ENCODE measurements around the gene GALNTL6. TPM values are rescaled to one million over a fixed set of nuclear protein-coding genes. Genes with fewer than 3 reads are reported as not detected.
"Not testable (repeated sequence)": the region's sequence is repeated elsewhere in the genome, so short reads cannot be mapped to it uniquely, and the experiment has no call there.

The GALNTL6 gene
- polyA plus RNA-seq, 1 donor from 2014 or later, result 14.9 TPM

- Histone ChIP-seq H3K9me2 (ENCODE audit: insufficient read depth, low read length) (no peaks in the 10 kb centered on the region), H3F3A (ENCODE audit: insufficient read depth, low read length, poor library complexity, severe bottlenecking) (no peaks in the 10 kb centered on the region), H4K20me1 (ENCODE audit: insufficient read depth) (no peaks in the 10 kb centered on the region), H3K27ac (ENCODE audit: low read length) (no peak overlapping the region), H3K9me3 (ENCODE audit: low read length) (no peaks in the 10 kb centered on the region), H3K36me3 (ENCODE audit: insufficient read depth, low read length) (no peaks in the 10 kb centered on the region), H3K9ac (ENCODE audit: low read length) (no peak overlapping the region), H3K79me2 (replicated peaks; ENCODE audit: insufficient read depth, low read length) (no peaks in the 10 kb centered on the region), H3K4me3 (ENCODE audit: low read length) (no peak overlapping the region), H2AFZ (ENCODE audit: low read depth, low read length) (no peak overlapping the region), H3K4me2 (ENCODE audit: low read length) (no peak overlapping the region), H3K27me3 (ENCODE audit: insufficient read depth, low read depth, low read length) (no peaks in the 10 kb centered on the region)
- TF ChIP-seq RAD21 (conservative IDR thresholded peaks at IDR 0.05) (no peak), MXI1 (conservative IDR thresholded peaks at IDR 0.05; ENCODE audit: poor library complexity, severe bottlenecking) (no peak), EZH2 (IDR thresholded peaks at IDR 0.05; ENCODE audit: borderline replicate concordance, insufficient read depth, low read length, poor library complexity, severe bottlenecking) (no peak), TAF1 (IDR thresholded peaks at IDR 0.05; ENCODE audit: low read depth) (no peak), SMC3 (conservative IDR thresholded peaks at IDR 0.05; ENCODE audit: poor library complexity) (no peak), POLR2AphosphoS5 (IDR thresholded peaks at IDR 0.05) (no peak), EP300 (conservative IDR thresholded peaks at IDR 0.05; ENCODE audit: poor library complexity, severe bottlenecking) (no peak), REST (IDR thresholded peaks at IDR 0.05; ENCODE audit: borderline replicate concordance) (no peak)
- TF ChIP-seq, protein P1, sequence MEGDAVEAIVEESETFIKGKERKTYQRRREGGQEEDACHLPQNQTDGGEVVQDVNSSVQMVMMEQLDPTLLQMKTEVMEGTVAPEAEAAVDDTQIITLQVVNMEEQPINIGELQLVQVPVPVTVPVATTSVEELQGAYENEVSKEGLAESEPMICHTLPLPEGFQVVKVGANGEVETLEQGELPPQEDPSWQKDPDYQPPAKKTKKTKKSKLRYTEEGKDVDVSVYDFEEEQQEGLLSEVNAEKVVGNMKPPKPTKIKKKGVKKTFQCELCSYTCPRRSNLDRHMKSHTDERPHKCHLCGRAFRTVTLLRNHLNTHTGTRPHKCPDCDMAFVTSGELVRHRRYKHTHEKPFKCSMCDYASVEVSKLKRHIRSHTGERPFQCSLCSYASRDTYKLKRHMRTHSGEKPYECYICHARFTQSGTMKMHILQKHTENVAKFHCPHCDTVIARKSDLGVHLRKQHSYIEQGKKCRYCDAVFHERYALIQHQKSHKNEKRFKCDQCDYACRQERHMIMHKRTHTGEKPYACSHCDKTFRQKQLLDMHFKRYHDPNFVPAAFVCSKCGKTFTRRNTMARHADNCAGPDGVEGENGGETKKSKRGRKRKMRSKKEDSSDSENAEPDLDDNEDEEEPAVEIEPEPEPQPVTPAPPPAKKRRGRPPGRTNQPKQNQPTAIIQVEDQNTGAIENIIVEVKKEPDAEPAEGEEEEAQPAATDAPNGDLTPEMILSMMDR (IDR thresholded peaks at IDR 0.05; ENCODE audit: poor library complexity, severe bottlenecking), result no peak
These were observed 1205.2 kb downstream of the GALNTL6 start for GRCh38 chr4:173018446-173018845.

- Histone ChIP-seq H3K36me3 (ENCODE audit: insufficient read depth, low read length) (no peaks in the 10 kb centered on the region), H3K9me2 (ENCODE audit: insufficient read depth, low read length) (no peaks in the 10 kb centered on the region), H3K27me3 (ENCODE audit: insufficient read depth, low read depth, low read length) (no peaks in the 10 kb centered on the region), H2AFZ (ENCODE audit: low read depth, low read length) (no peak overlapping the region), H3K9me3 (ENCODE audit: low read length) (no peaks in the 10 kb centered on the region), H3K9ac (ENCODE audit: low read length) (no peak overlapping the region), H3K27ac (ENCODE audit: low read length) (no peak overlapping the region), H4K20me1 (ENCODE audit: insufficient read depth) (no peaks in the 10 kb centered on the region), H3K79me2 (replicated peaks; ENCODE audit: insufficient read depth, low read length) (no peaks in the 10 kb centered on the region), H3F3A (ENCODE audit: insufficient read depth, low read length, poor library complexity, severe bottlenecking) (no peaks in the 10 kb centered on the region), H3K4me2 (ENCODE audit: low read length) (no peak overlapping the region), H3K4me3 (ENCODE audit: low read length) (no peak overlapping the region)
- TF ChIP-seq EP300 (conservative IDR thresholded peaks at IDR 0.05; ENCODE audit: poor library complexity, severe bottlenecking) (no peak), REST (IDR thresholded peaks at IDR 0.05; ENCODE audit: borderline replicate concordance) (no peak), MXI1 (conservative IDR thresholded peaks at IDR 0.05; ENCODE audit: poor library complexity, severe bottlenecking) (no peak), RAD21 (conservative IDR thresholded peaks at IDR 0.05) (no peak), EZH2 (IDR thresholded peaks at IDR 0.05; ENCODE audit: borderline replicate concordance, insufficient read depth, low read length, poor library complexity, severe bottlenecking) (no peak), TAF1 (IDR thresholded peaks at IDR 0.05; ENCODE audit: low read depth) (no peak), POLR2AphosphoS5 (IDR thresholded peaks at IDR 0.05) (no peak), SMC3 (conservative IDR thresholded peaks at IDR 0.05; ENCODE audit: poor library complexity) (no peak)
- TF ChIP-seq, protein P1 (IDR thresholded peaks at IDR 0.05; ENCODE audit: poor library complexity, severe bottlenecking), result no peak
These were observed 1206.5 kb downstream of the GALNTL6 start for GRCh38 chr4:173019664-173020063.

- H4K20me1 ChIP-seq (ENCODE audit: insufficient read depth); H3K9me2 ChIP-seq (ENCODE audit: insufficient read depth, low read length); H3K9ac ChIP-seq (ENCODE audit: low read length); H3K27me3 ChIP-seq (ENCODE audit: insufficient read depth, low read depth, low read length); H3K4me2 ChIP-seq (ENCODE audit: low read length); H3K9me3 ChIP-seq (ENCODE audit: low read length); H3K36me3 ChIP-seq (ENCODE audit: insufficient read depth, low read length); H3K4me3 ChIP-seq (ENCODE audit: low read length); H3K27ac ChIP-seq (ENCODE audit: low read length); H2AFZ ChIP-seq (ENCODE audit: low read depth, low read length); H3F3A ChIP-seq (ENCODE audit: insufficient read depth, low read length, poor library complexity, severe bottlenecking); H3K79me2 ChIP-seq (replicated peaks; ENCODE audit: insufficient read depth, low read length): not testable (repeated sequence)
These were observed 1208.8 kb downstream of the GALNTL6 start for GRCh38 chr4:173021746-173022573.
